ENCODE results near the gene WDR77.

WDR77 gene

DNA sequence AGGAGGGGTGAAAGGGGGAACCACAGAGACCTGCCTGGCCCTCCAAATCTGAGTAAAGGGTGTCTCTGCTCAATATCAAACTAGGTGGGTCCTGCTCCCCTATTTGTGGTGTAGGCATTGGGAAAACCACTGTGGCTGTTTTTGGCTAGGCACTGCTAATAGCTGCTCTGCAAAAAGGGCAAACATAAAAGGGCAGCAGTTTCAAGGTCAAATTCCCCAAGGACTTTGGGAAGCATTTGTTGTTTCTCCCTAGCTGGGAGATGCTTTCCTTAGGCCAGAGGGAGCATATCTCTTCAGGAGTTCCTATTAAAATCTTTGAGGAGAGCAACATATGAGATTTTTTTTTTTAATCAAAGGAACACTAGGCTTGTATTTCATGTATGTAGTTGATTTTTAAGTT, 27.2 kb upstream of the WDR77 start:
- Histone ChIP-seq H4K20me1 (ENCODE audit: insufficient read depth, low read length) (no peaks in the 10 kb centered on the region), H3K4me1 (ENCODE audit: insufficient read depth, low read length, severe bottlenecking) (peaks cover 28% of the 10 kb centered on the region), H3K9me3 (ENCODE audit: low read length) (no peaks in the 10 kb centered on the region), H3K9ac (ENCODE audit: low read length) (no peak overlapping the region), H3K36me3 (ENCODE audit: insufficient read depth, low read length) (no peaks in the 10 kb centered on the region), H3K79me2 (ENCODE audit: insufficient read depth, low read length) (no peaks in the 10 kb centered on the region), H3K4me3 (ENCODE audit: low read depth, low read length, poor library complexity, severe bottlenecking) (no peak overlapping the region), H3K9me2 (ENCODE audit: low read depth, low read length) (no peaks in the 10 kb centered on the region), H2AFZ (ENCODE audit: low read length) (no peak overlapping the region), H3F3A (ENCODE audit: insufficient read depth, low read length) (no peaks in the 10 kb centered on the region), H3K4me2 (ENCODE audit: low read length) (no peak overlapping the region), H3K27me3 (ENCODE audit: insufficient read depth, low read length) (no peaks in the 10 kb centered on the region), H3K27ac (ENCODE audit: low read depth, low read length, poor library complexity, severe bottlenecking) (no peak overlapping the region)
- TF ChIP-seq, protein P1, sequence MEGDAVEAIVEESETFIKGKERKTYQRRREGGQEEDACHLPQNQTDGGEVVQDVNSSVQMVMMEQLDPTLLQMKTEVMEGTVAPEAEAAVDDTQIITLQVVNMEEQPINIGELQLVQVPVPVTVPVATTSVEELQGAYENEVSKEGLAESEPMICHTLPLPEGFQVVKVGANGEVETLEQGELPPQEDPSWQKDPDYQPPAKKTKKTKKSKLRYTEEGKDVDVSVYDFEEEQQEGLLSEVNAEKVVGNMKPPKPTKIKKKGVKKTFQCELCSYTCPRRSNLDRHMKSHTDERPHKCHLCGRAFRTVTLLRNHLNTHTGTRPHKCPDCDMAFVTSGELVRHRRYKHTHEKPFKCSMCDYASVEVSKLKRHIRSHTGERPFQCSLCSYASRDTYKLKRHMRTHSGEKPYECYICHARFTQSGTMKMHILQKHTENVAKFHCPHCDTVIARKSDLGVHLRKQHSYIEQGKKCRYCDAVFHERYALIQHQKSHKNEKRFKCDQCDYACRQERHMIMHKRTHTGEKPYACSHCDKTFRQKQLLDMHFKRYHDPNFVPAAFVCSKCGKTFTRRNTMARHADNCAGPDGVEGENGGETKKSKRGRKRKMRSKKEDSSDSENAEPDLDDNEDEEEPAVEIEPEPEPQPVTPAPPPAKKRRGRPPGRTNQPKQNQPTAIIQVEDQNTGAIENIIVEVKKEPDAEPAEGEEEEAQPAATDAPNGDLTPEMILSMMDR (IDR thresholded peaks at IDR 0.05; ENCODE audit: low read length): no peak
- TF ChIP-seq EZH2 (IDR thresholded peaks at IDR 0.05; ENCODE audit: borderline replicate concordance, low read length): no peak

DNA sequence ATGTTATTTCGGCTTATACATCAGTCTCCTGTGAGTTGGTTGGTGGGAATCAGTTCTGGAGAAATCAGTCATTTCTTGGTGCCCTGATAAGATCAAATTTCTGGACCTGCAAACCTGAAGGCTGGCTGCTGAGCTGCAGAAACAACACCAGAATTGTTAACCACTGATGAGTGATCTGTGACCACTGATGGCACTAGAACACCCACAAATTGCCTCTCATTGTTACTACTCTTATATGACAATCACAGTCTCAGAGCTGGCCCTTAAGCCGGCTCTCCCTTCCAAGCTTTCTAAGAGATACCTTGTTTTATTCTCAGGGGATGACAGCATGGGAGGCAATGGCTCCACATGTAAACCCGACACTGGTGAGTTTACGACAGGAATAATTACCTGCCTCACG, 26.6 kb upstream of the WDR77 start:
- Histone ChIP-seq H3F3A (ENCODE audit: insufficient read depth, low read length) (no peaks in the 10 kb centered on the region), H2AFZ (ENCODE audit: low read length) (no peak overlapping the region), H3K27ac (ENCODE audit: low read depth, low read length, poor library complexity, severe bottlenecking) (no peak overlapping the region), H3K36me3 (ENCODE audit: insufficient read depth, low read length) (no peaks in the 10 kb centered on the region), H4K20me1 (ENCODE audit: insufficient read depth, low read length) (no peaks in the 10 kb centered on the region), H3K79me2 (ENCODE audit: insufficient read depth, low read length) (no peaks in the 10 kb centered on the region), H3K27me3 (ENCODE audit: insufficient read depth, low read length) (no peaks in the 10 kb centered on the region), H3K4me1 (ENCODE audit: insufficient read depth, low read length, severe bottlenecking) (peaks cover 33% of the 10 kb centered on the region), H3K9me2 (ENCODE audit: low read depth, low read length) (no peaks in the 10 kb centered on the region), H3K9me3 (ENCODE audit: low read length) (no peaks in the 10 kb centered on the region), H3K4me3 (ENCODE audit: low read depth, low read length, poor library complexity, severe bottlenecking) (no peak overlapping the region), H3K9ac (ENCODE audit: low read length) (no peak overlapping the region), H3K4me2 (ENCODE audit: low read length) (no peak overlapping the region)
- no peak for TF ChIP-seq EZH2 (IDR thresholded peaks at IDR 0.05; ENCODE audit: borderline replicate concordance, low read length)
- TF ChIP-seq, protein P1 (IDR thresholded peaks at IDR 0.05; ENCODE audit: low read length): no peak

DNA sequence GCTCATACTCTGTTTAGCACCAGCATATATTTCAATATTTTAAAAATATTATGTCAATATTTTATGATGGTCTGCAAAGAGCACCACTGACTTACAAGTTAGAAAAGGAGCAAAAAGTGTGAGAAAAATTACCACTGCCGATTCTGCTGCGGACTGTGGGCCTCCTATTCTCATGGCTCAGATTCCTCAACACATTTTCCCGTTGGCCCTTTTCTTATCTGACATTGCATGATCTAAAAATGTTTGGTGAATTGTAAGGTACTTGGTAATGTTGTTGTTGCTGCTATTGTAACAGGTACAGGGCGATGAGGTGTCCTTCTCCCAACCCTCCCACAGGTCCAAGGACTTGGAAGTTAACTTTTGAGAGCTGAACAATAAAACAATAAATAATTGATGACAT, 25.5 kb upstream of the WDR77 start:
- Histone ChIP-seq H3K9ac (ENCODE audit: low read length) (no peak overlapping the region), H2AFZ (ENCODE audit: low read length) (no peak overlapping the region), H3K27me3 (ENCODE audit: insufficient read depth, low read length) (no peaks in the 10 kb centered on the region), H3K27ac (ENCODE audit: low read depth, low read length, poor library complexity, severe bottlenecking) (no peak overlapping the region), H3K4me3 (ENCODE audit: low read depth, low read length, poor library complexity, severe bottlenecking) (no peak overlapping the region), H3K79me2 (ENCODE audit: insufficient read depth, low read length) (no peaks in the 10 kb centered on the region), H3K4me2 (ENCODE audit: low read length) (no peak overlapping the region), H3F3A (ENCODE audit: insufficient read depth, low read length) (no peaks in the 10 kb centered on the region), H4K20me1 (ENCODE audit: insufficient read depth, low read length) (no peaks in the 10 kb centered on the region), H3K9me3 (ENCODE audit: low read length) (no peaks in the 10 kb centered on the region), H3K9me2 (ENCODE audit: low read depth, low read length) (no peaks in the 10 kb centered on the region), H3K4me1 (ENCODE audit: insufficient read depth, low read length, severe bottlenecking) (peaks cover 39% of the 10 kb centered on the region), H3K36me3 (ENCODE audit: insufficient read depth, low read length) (peaks cover 10% of the 10 kb centered on the region; the same call in 1 of the 2 replicates)
- TF ChIP-seq, protein P1 (IDR thresholded peaks at IDR 0.05; ENCODE audit: low read length): no peak
- no peak for TF ChIP-seq EZH2 (IDR thresholded peaks at IDR 0.05; ENCODE audit: borderline replicate concordance, low read length)
